Measurements from ENCODE around the gene KCTD10.
"Not testable (repeated sequence)": the region's sequence is repeated elsewhere in the genome, so short reads cannot be mapped to it uniquely, and the experiment has no call there.

DNA sequence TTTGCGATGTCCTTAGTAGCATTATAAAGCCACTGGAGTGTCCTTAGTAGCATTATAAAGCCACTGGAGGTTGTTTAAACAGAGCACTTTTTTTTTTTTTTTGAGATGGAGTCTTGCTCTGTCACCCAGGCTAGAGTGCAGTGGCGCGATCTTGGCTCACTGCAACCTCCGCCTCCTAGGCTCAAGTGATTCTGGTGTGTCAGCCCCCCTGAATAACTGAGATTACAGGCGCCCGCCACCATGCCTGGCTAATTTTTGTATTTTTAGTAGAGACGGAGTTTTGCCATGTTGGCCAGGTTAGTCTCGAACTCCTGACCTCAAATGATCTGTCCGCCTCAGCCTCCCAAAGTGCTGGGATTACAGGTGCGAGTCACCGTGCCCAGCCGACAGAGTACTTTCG lies 37.1 kb downstream of the KCTD10 start:
- not testable (repeated sequence) for TF ChIP-seq POLR2AphosphoS5, POLR2A, CTCF (IDR thresholded peaks at IDR 0.05)

Measured in prostate gland (tissue), 2 donors.